Measurements from ENCODE around the gene PPFIA2.

Gene PPFIA2

GRCh38 chr12:81347404-81347803, 411.7 kb downstream of the PPFIA2 start:
- Mint-ChIP-seq H3K4me3 (no peak overlapping the region), H3K27me3 (no peaks in the 10 kb centered on the region), H3K9me3 (no peaks in the 10 kb centered on the region), H3K4me1 (ENCODE audit: low read depth) (no peaks in the 10 kb centered on the region), H3K36me3 (ENCODE audit: low read depth) (no peaks in the 10 kb centered on the region), H3K27ac (no peak overlapping the region)
- DNase-seq: no peak

DNA sequence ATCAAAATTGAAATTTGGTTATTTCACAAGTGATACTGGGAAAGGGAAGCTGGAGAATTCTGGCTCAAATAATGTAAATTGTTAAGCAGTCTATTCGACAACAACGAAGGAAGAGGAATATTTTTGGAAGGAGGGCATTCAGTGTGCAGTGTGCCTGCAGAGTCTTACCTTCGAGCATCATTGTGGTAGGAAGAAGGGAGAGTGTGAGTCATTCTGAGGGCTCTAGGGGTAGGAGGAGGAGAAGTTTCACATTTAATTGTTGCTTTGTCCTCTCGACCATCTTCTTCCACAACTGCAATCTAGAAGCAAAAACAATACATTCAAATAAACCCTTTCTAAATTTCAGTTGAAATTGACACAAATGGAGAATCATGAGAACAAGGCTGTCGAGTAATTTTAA, 418.2 kb downstream of the PPFIA2 start:
- Mint-ChIP-seq H3K36me3 (ENCODE audit: low read depth) (no peaks in the 10 kb centered on the region), H3K27me3 (no peaks in the 10 kb centered on the region), H3K27ac (no peak overlapping the region), H3K4me3 (no peak overlapping the region), H3K4me1 (ENCODE audit: low read depth) (no peaks in the 10 kb centered on the region), H3K9me3 (no peaks in the 10 kb centered on the region)
- DNase-seq: no peak

GRCh38 chr12:81339071-81339470, 420.1 kb downstream of the PPFIA2 start:
- Mint-ChIP-seq H3K4me3 (no peak overlapping the region), H3K27me3 (no peaks in the 10 kb centered on the region), H3K36me3 (ENCODE audit: low read depth) (no peaks in the 10 kb centered on the region), H3K9me3 (no peaks in the 10 kb centered on the region), H3K27ac (no peak overlapping the region), H3K4me1 (ENCODE audit: low read depth) (no peaks in the 10 kb centered on the region)
- no peak for DNase-seq

DNA sequence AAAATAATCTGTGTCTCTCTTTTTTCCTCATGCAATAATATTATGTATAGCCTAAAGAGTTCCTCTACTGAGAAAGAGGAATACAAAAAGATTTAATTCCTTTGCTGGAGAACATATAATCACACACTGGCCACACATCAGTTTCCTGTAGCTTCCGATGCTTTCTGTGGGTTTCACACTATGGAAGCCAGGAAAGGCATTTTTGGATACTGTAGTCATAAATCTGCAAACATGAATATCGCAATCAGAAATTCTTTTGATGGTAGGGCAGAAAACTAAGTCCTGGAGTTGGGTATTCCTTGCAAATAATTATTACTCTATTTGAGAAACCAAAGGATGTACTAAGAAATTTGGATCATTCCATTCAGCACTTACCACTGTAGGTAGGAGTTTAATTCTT, 421.3 kb downstream of the PPFIA2 start:
- H3K4me1 Mint-ChIP-seq (ENCODE audit: low read depth): no peaks in the 10 kb centered on the region
- no peaks in the 10 kb centered on the region for H3K27me3 Mint-ChIP-seq
- no peak overlapping the region for H3K27ac Mint-ChIP-seq
- no peak for DNase-seq
- no peaks in the 10 kb centered on the region for H3K36me3 Mint-ChIP-seq (ENCODE audit: low read depth)
- peaks cover 2% of the 10 kb centered on the region for H3K9me3 Mint-ChIP-seq
- no peak overlapping the region for H3K4me3 Mint-ChIP-seq

- DNase-seq: no peak
- Mint-ChIP-seq H3K27ac (no peak overlapping the region), H3K4me3 (no peak overlapping the region), H3K27me3 (no peaks in the 10 kb centered on the region), H3K4me1 (ENCODE audit: low read depth) (no peaks in the 10 kb centered on the region), H3K9me3 (peaks cover 4% of the 10 kb centered on the region), H3K36me3 (ENCODE audit: low read depth) (no peaks in the 10 kb centered on the region)
Measured at GRCh38 chr12:81333812-81334211, 425.3 kb downstream of the PPFIA2 start.

GRCh38 chr12:81332054-81332453, 427.1 kb downstream of the PPFIA2 start:
- Mint-ChIP-seq H3K4me1 (ENCODE audit: low read depth) (no peaks in the 10 kb centered on the region), H3K9me3 (peaks cover 4% of the 10 kb centered on the region), H3K36me3 (ENCODE audit: low read depth) (no peaks in the 10 kb centered on the region), H3K4me3 (no peak overlapping the region), H3K27me3 (no peaks in the 10 kb centered on the region), H3K27ac (no peak overlapping the region)
- no peak for DNase-seq

- Mint-ChIP-seq H3K4me3 (no peak overlapping the region), H3K27ac (no peak overlapping the region), H3K4me1 (ENCODE audit: low read depth) (no peaks in the 10 kb centered on the region), H3K9me3 (peaks cover 4% of the 10 kb centered on the region), H3K27me3 (no peaks in the 10 kb centered on the region), H3K36me3 (ENCODE audit: low read depth) (no peaks in the 10 kb centered on the region)
- no peak for DNase-seq
Measured at GRCh38 chr12:81330480-81330879, 428.7 kb downstream of the PPFIA2 start.

GRCh38 chr12:81329085-81329484, 430.1 kb downstream of the PPFIA2 start:
- no peaks in the 10 kb centered on the region for H3K27me3 Mint-ChIP-seq
- no peaks in the 10 kb centered on the region for H3K4me1 Mint-ChIP-seq (ENCODE audit: low read depth)
- no peaks in the 10 kb centered on the region for H3K36me3 Mint-ChIP-seq (ENCODE audit: low read depth)
- no peak overlapping the region for H3K27ac Mint-ChIP-seq
- no peak for DNase-seq
- H3K9me3 Mint-ChIP-seq: peaks cover 4% of the 10 kb centered on the region
- no peak overlapping the region for H3K4me3 Mint-ChIP-seq

- DNase-seq: no peak
- Mint-ChIP-seq H3K27ac (no peak overlapping the region), H3K4me3 (no peak overlapping the region), H3K27me3 (no peaks in the 10 kb centered on the region), H3K4me1 (ENCODE audit: low read depth) (no peaks in the 10 kb centered on the region), H3K9me3 (peaks cover 2% of the 10 kb centered on the region), H3K36me3 (ENCODE audit: low read depth) (no peaks in the 10 kb centered on the region)
Measured at GRCh38 chr12:81327425-81327824, 431.7 kb downstream of the PPFIA2 start.

GRCh38 chr12:81325086-81325485, 434.1 kb downstream of the PPFIA2 start:
- no peaks in the 10 kb centered on the region for H3K9me3 Mint-ChIP-seq
- H3K4me3 Mint-ChIP-seq: no peak overlapping the region
- no peaks in the 10 kb centered on the region for H3K4me1 Mint-ChIP-seq (ENCODE audit: low read depth)
- H3K27me3 Mint-ChIP-seq: no peaks in the 10 kb centered on the region
- no peak overlapping the region for H3K27ac Mint-ChIP-seq
- no peak for DNase-seq
- H3K36me3 Mint-ChIP-seq (ENCODE audit: low read depth): no peaks in the 10 kb centered on the region

- H3K4me3 Mint-ChIP-seq: no peak overlapping the region
- H3K9me3 Mint-ChIP-seq: peaks cover 7% of the 10 kb centered on the region
- no peak overlapping the region for H3K27ac Mint-ChIP-seq
- H3K36me3 Mint-ChIP-seq (ENCODE audit: low read depth): no peaks in the 10 kb centered on the region
- no peaks in the 10 kb centered on the region for H3K4me1 Mint-ChIP-seq (ENCODE audit: low read depth)
- H3K27me3 Mint-ChIP-seq: no peaks in the 10 kb centered on the region
- DNase-seq: no peak
Measured at GRCh38 chr12:81314903-81315531, 444.1 kb downstream of the PPFIA2 start.

GRCh38 chr12:81303935-81304334, 455.2 kb downstream of the PPFIA2 start:
- H3K9me3 Mint-ChIP-seq: no peaks in the 10 kb centered on the region
- H3K4me3 Mint-ChIP-seq: no peak overlapping the region
- H3K4me1 Mint-ChIP-seq (ENCODE audit: low read depth): no peaks in the 10 kb centered on the region
- DNase-seq: no peak
- no peak overlapping the region for H3K27ac Mint-ChIP-seq
- no peaks in the 10 kb centered on the region for H3K27me3 Mint-ChIP-seq
- no peaks in the 10 kb centered on the region for H3K36me3 Mint-ChIP-seq (ENCODE audit: low read depth)

- Mint-ChIP-seq H3K27ac (no peak overlapping the region), H3K4me1 (ENCODE audit: low read depth) (no peaks in the 10 kb centered on the region), H3K27me3 (no peaks in the 10 kb centered on the region), H3K9me3 (no peaks in the 10 kb centered on the region), H3K36me3 (ENCODE audit: low read depth) (no peaks in the 10 kb centered on the region), H3K4me3 (no peak overlapping the region)
- no peak for DNase-seq
Measured at GRCh38 chr12:81300454-81300853, 458.7 kb downstream of the PPFIA2 start.

DNA sequence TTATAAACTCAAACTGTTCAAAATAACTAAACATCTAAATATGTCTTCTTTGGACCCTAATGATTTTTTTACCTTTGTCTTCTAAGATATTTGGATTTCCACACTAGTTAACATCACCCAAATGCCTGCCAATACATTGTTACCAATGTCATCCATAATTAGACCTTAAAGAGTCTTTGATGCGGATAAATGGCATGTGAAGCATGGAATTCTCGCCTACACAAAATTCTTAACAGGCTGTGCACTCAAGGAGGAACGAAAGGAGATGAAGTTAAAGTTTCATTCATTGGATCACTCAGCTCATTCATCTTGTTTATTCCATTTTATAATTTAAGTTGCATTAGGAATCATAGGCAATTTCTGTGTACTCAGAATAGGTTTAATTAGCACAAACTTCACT, 461.5 kb downstream of the PPFIA2 start:
- Mint-ChIP-seq H3K27ac (no peak overlapping the region), H3K4me3 (no peak overlapping the region)
- no peak for DNase-seq

DNA sequence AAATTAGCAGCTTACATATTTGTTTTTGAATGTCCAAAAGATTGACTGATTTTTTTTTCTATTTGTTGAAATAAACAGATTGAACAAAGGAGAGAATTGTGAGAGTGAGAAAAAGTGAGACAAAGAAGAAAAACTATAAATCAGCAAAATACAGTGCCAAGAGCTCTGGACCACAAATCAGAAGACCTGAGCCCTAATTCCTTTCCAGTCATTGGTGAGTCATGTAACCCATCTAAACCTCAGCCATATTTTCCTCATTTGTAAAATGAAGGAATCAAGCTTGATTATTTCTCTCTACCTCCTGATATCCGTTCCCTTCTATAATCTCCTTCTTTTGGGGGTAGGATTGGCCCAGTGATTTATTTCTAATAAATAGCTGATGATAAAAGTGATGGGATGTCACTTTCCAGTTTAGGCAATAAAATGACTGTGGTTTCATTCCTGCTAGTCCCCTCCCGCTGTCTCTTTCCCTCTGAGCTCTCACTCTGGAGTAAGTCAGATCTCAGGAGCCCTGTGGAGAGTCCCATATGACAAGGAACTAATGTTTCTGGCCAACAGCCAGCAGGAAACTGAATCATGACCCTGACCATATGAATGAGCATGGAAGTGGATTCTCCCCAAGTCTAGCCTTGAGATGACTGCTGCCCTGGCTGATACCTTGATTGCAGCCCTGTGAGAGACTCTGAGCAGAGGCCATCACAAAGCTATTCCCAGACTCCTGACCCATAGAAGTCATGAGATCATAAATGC, 462.4 kb downstream of the PPFIA2 start:
- no peak overlapping the region for H3K27ac Mint-ChIP-seq
- no peaks in the 10 kb centered on the region for H3K36me3 Mint-ChIP-seq (ENCODE audit: low read depth)
- no peak overlapping the region for H3K4me3 Mint-ChIP-seq
- H3K4me1 Mint-ChIP-seq (ENCODE audit: low read depth): no peaks in the 10 kb centered on the region
- no peaks in the 10 kb centered on the region for H3K9me3 Mint-ChIP-seq
- no peak for DNase-seq
- H3K27me3 Mint-ChIP-seq: no peaks in the 10 kb centered on the region

More for the DNA sequence above, 461.5 kb downstream of the PPFIA2 start:
- Mint-ChIP-seq H3K27me3 (no peaks in the 10 kb centered on the region), H3K36me3 (ENCODE audit: low read depth) (no peaks in the 10 kb centered on the region), H3K9me3 (no peaks in the 10 kb centered on the region), H3K4me1 (ENCODE audit: low read depth) (no peaks in the 10 kb centered on the region)

All from activated T-cell treated with anti-CD3 and anti-CD28 coated beads, Interleukin-2, amount 50 U/mL, for 24 hours (primary cell).